Adipose tissue (tissue), 3 donors: ENCODE measurements around the gene OGFOD3. TPM values are rescaled to one million over a fixed set of nuclear protein-coding genes. Genes with fewer than 3 reads are reported as not detected.

Experiments
- polyA plus RNA-seq, 3 donors: library from polyadenylated mRNA; stranded (reverse); fragments of 200-250 nt; gene quantifications; one replicate each; pipeline ENCODE4 v1.2.3, GENCODE V29; 2013
- donor health status: healthy with polysubstance abuse.
- donor health status: Bipolar disorder and iron deficiency.
- donor health status: healthy.

OGFOD3 gene
- polyA plus RNA-seq, 3 donors = 14.8 to 26.3 (median 18.6) TPM

Other genes starting within 250 kb of the OGFOD3 start
- 10 to 100 TPM; 22.7 to 23.7 (median 22.9) TPM for gene CCDC57, start 205.7 kb downstream of the OGFOD3 start, polyA plus RNA-seq
- gene SLC16A3, start 189.5 kb downstream of the OGFOD3 start, polyA plus RNA-seq = 10 to 100 TPM in 2 of 3 donors, 1 to 10 TPM in 1; 6.5 to 36.7 (median 16.5) TPM
- gene CSNK1D, start 144.9 kb downstream of the OGFOD3 start, polyA plus RNA-seq = 100 to 1,000 TPM in 1 of 3 donors, 10 to 100 TPM in 2; 69.1 to 113 (median 90.8) TPM
- gene CD7, start 101.0 kb downstream of the OGFOD3 start, polyA plus RNA-seq = 1 to 10 TPM; 1.6 to 4.7 (median 1.6) TPM
- gene SECTM1, start 84.8 kb downstream of the OGFOD3 start, polyA plus RNA-seq = 10 to 100 TPM in 2 of 3 donors, 1 to 10 TPM in 1; 3.8 to 24.1 (median 16.4) TPM
- not detected for gene TEX19, start 59.3 kb downstream of the OGFOD3 start, polyA plus RNA-seq
- gene UTS2R, start 46.8 kb downstream of the OGFOD3 start, polyA plus RNA-seq = under 1 TPM in 1 of 3 donors, not detected in 2; 0.32 TPM
- 10 to 100 TPM; 62.8 to 66.8 (median 66.4) TPM for gene HEXD, start 239 bp downstream of the OGFOD3 start, polyA plus RNA-seq
- 10 to 100 TPM; 42.5 to 70.0 (median 43.6) TPM for gene CYBC1, start 32.2 kb upstream of the OGFOD3 start, polyA plus RNA-seq
- gene NARF, start 40.2 kb upstream of the OGFOD3 start, polyA plus RNA-seq = 10 to 100 TPM; 45.6 to 72.2 (median 51.9) TPM
- 10 to 100 TPM; 11.3 to 22.0 (median 16.0) TPM for gene FOXK2, start 101.1 kb upstream of the OGFOD3 start, polyA plus RNA-seq
- gene WDR45B, start 229.9 kb upstream of the OGFOD3 start, polyA plus RNA-seq = 10 to 100 TPM; 53.3 to 71.9 (median 65.0) TPM